ENCODE data around the gene ESPN.

DNA sequence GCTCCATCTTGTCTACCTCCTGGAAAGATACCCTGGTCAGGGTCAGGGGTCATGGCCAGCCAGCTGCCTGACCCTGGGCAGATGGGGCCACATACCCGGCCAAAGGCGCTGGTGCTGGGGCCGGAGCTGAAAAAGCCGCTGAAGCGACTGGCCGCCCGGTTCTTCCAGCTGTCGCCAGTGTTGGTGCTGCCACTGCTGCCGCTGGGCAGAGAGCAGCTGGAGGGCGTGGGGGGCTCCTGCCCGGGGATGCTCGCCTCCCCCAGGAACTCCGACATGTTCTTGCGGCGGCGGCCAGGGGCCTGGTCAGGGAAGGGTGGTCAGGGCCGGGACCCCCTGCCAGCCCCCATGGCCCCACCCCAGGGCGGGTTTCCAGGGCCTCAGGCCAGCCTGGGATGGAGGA, 48.6 kb downstream of the ESPN start:
- TF ChIP-seq RFX5 (IDR thresholded peaks at IDR 0.05; ENCODE audit: borderline replicate concordance, low read depth, low read length) (no peak), CHD2 (IDR thresholded peaks at IDR 0.05; ENCODE audit: low read length) (no peak), SIRT6 (IDR thresholded peaks at IDR 0.05; ENCODE audit: low read length) (no peak), EP300 (IDR thresholded peaks at IDR 0.05; ENCODE audit: borderline replicate concordance in 1 of 2, low read depth in 2 of 2, low read length in 2 of 2) (no peak), CHD1 (IDR thresholded peaks at IDR 0.05; ENCODE audit: low read depth, low read length) (no peak)
- TF ChIP-seq, protein P1, sequence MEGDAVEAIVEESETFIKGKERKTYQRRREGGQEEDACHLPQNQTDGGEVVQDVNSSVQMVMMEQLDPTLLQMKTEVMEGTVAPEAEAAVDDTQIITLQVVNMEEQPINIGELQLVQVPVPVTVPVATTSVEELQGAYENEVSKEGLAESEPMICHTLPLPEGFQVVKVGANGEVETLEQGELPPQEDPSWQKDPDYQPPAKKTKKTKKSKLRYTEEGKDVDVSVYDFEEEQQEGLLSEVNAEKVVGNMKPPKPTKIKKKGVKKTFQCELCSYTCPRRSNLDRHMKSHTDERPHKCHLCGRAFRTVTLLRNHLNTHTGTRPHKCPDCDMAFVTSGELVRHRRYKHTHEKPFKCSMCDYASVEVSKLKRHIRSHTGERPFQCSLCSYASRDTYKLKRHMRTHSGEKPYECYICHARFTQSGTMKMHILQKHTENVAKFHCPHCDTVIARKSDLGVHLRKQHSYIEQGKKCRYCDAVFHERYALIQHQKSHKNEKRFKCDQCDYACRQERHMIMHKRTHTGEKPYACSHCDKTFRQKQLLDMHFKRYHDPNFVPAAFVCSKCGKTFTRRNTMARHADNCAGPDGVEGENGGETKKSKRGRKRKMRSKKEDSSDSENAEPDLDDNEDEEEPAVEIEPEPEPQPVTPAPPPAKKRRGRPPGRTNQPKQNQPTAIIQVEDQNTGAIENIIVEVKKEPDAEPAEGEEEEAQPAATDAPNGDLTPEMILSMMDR (IDR thresholded peaks at IDR 0.05; ENCODE audit: control extremely low read depth in 1 of 3, insufficient read depth in 1 of 3, low read depth in 1 of 3, low read length in 3 of 3): no peak

Data from H1 (cell line).